CD4-positive, alpha-beta T cell (primary cell): ENCODE results near the gene GFER. TPM values are rescaled to one million over a fixed set of nuclear protein-coding genes. Genes with fewer than 3 reads are reported as not detected.

ENCODE experiments used
- ATAC-seq: fragments of 200-7000 bp; cut with Tn5 transposase; one replicate; pipeline ENCODE4 v1.10.0; 2022; ENCODE audit warnings: mild to moderate bottlenecking; ENCODE audit not compliant: poor library complexity
- CTCF ChIA-PET: fragments of 350-600 bp; sonication (Branson Sonifier 250); formaldehyde crosslinking; loops from one replicate; lab custom pipeline; 2021; ENCODE audit warnings: antibody characterized with exemption, inconsistent platforms; lab: Charles Lee
- POLR2A ChIA-PET: fragments of 350-600 bp; sonication (Branson Sonifier 250); formaldehyde crosslinking; loops from one replicate; lab custom pipeline; 2021; ENCODE audit warnings: antibody characterized with exemption, inconsistent platforms; lab: Charles Lee
- DNase-seq, 14 experiments: peaks; one replicate each; pipeline ENCODE4 v3.0.0-alpha.2; 2013 to 2020; ENCODE audit warnings: mixed read lengths in 2 of 14
- H3K27ac ChIP-seq, 2 donors: one replicate each; pipeline versions ENCODE4 v1.5.1 to v1.7.0; 2013; ENCODE audit warnings: low read length in 2 of 2, low read depth in 1 of 2, mild to moderate bottlenecking in 1 of 2
- H3K27me3 ChIP-seq, 2 experiments: 1 replicate in 1 of 2; 2 replicates in 1 of 2; pipeline versions ENCODE4 v1.6.1 to v1.7.0; 2013; ENCODE audit warnings: low read length in 2 of 2, control low read depth in 1 of 2, mild to moderate bottlenecking in 1 of 2, moderate library complexity in 1 of 2; ENCODE audit not compliant: insufficient read depth in 2 of 2, control insufficient read depth in 1 of 2
- H3K36me3 ChIP-seq: one replicate; pipeline ENCODE4 v1.6.1; 2013; ENCODE audit warnings: low read length, control low read depth; ENCODE audit not compliant: insufficient read depth
- H3K4me1 ChIP-seq: one replicate; pipeline ENCODE4 v1.6.1; 2013; ENCODE audit warnings: low read length, control low read depth; ENCODE audit not compliant: insufficient read depth
- H3K4me3 ChIP-seq: one replicate; pipeline ENCODE4 v1.5.1; 2013; ENCODE audit warnings: mild to moderate bottlenecking, low read length, moderate library complexity
- H3K9me3 ChIP-seq, 2 experiments: 1 replicate in 1 of 2; 2 replicates in 1 of 2; pipeline versions ENCODE4 v1.6.1 to v1.7.0; 2013; ENCODE audit warnings: low read length in 2 of 2, mild to moderate bottlenecking in 2 of 2, control low read depth in 1 of 2, moderate library complexity in 1 of 2; ENCODE audit not compliant: control insufficient read depth in 1 of 2, insufficient read depth in 1 of 2
- H3K27ac Mint-ChIP-seq: one replicate; pipeline ENCODE4 v1.8.0; 2020; ENCODE audit warnings: mixed read lengths
- H3K27me3 Mint-ChIP-seq: one replicate; pipeline ENCODE4 v1.8.0; 2021; ENCODE audit warnings: mixed read lengths
- H3K36me3 Mint-ChIP-seq: one replicate; pipeline ENCODE4 v1.8.0; 2021; ENCODE audit warnings: low read depth, mixed read lengths
- H3K4me1 Mint-ChIP-seq: one replicate; pipeline ENCODE4 v1.8.0; 2021; ENCODE audit warnings: low read depth, mixed read lengths
- H3K4me3 Mint-ChIP-seq: one replicate; pipeline ENCODE4 v1.8.0; 2020; ENCODE audit warnings: mild to moderate bottlenecking, mixed read lengths
- H3K9me3 Mint-ChIP-seq: one replicate; pipeline ENCODE4 v1.8.0; 2020; ENCODE audit warnings: mixed read lengths
- intact Hi-C, 2 experiments: fragments of 100-400 bp; cut with DNase I in 1 of 2; cut with micrococcal nuclease in 1 of 2; formaldehyde crosslinking; loops; one replicate each; pipeline versions ENCODE4 v1.15.1 to v1.9.0; 2023 to 2025; cut with DNase I, micrococcal nuclease
- total RNA-seq, 174 experiments: library from RNA in 2 of 174; stranded (reverse) in 2 of 174; gene quantifications; one replicate each; pipeline ENCODE4 v1.2.3 and lab custom pipeline; 2021 to 2026
- TF ChIP-seq, protein P1 (sequence below): fragments of 200-600 bp; IDR thresholded peaks from one replicate; pipeline ENCODE4 v1.8.0; 2022; ENCODE audit warnings: antibody characterized with exemption, mild to moderate bottlenecking

Gene GFER
- total RNA-seq, 2 experiments from 2014 or later: 14.5 TPM

DNA sequence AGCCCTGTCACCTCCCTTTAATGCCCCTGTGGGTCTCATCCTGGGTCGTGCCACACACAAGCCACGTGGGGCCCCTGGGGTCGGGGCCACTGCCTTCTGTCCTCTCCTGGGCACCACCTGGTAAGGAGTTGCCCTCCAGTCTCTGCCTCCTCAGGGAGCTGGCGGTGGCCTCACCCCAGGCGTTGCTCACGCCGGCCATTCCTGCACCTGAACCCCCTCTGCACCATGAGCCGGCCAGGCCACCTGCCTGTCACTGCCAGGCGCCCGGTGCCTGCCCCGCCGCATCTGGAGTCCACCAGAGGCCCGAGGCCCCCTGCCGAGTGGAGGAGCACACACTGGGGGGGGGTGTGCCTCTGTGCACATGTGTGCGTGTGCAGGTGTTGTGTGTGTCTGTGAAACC lies 53.1 kb downstream of the GFER start:
- Histone ChIP-seq H3K4me1 (peaks cover 7% of the 10 kb centered on the region), H3K27ac (no peak overlapping the region), H3K9me3 (no peaks in the 10 kb centered on the region), H3K27me3 (no peaks in the 10 kb centered on the region), H3K4me3 (no peak overlapping the region), H3K36me3 (no peaks in the 10 kb centered on the region)
- H3K4me1 Mint-ChIP-seq: no peaks in the 10 kb centered on the region
- TF ChIP-seq, protein P1, sequence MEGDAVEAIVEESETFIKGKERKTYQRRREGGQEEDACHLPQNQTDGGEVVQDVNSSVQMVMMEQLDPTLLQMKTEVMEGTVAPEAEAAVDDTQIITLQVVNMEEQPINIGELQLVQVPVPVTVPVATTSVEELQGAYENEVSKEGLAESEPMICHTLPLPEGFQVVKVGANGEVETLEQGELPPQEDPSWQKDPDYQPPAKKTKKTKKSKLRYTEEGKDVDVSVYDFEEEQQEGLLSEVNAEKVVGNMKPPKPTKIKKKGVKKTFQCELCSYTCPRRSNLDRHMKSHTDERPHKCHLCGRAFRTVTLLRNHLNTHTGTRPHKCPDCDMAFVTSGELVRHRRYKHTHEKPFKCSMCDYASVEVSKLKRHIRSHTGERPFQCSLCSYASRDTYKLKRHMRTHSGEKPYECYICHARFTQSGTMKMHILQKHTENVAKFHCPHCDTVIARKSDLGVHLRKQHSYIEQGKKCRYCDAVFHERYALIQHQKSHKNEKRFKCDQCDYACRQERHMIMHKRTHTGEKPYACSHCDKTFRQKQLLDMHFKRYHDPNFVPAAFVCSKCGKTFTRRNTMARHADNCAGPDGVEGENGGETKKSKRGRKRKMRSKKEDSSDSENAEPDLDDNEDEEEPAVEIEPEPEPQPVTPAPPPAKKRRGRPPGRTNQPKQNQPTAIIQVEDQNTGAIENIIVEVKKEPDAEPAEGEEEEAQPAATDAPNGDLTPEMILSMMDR: no peak
- H3K4me3 Mint-ChIP-seq: no peak overlapping the region
- no peak for ATAC-seq
- POLR2A ChIA-PET: no interaction called here
- H3K9me3 Mint-ChIP-seq: no peaks in the 10 kb centered on the region
- no peaks in the 10 kb centered on the region for H3K27me3 Mint-ChIP-seq
- no peak overlapping the region for H3K27ac Mint-ChIP-seq
- CTCF ChIA-PET: no interaction called here
- intact Hi-C loops: no loop called here
- no peaks in the 10 kb centered on the region for H3K36me3 Mint-ChIP-seq
- DNase-seq: no peak

Other genes starting within 250 kb of the GFER start
- gene NME3, start 212.7 kb upstream of the GFER start, total RNA-seq: 10 to 100 TPM; 46.2 to 54.2 TPM
- gene EME2, start 211.4 kb upstream of the GFER start, total RNA-seq: 10 to 100 TPM; 28.6 to 30.8 TPM
- 10 to 100 TPM; 25.5 to 26.9 TPM for gene MRPS34, start 211.1 kb upstream of the GFER start, total RNA-seq
- 10 to 100 TPM; 86.3 to 87.6 TPM for gene SPSB3, start 201.6 kb upstream of the GFER start, total RNA-seq
- 10 to 100 TPM; 36.4 to 38.1 TPM for gene NUBP2, start 201.2 kb upstream of the GFER start, total RNA-seq
- gene IGFALS, start 190.5 kb upstream of the GFER start, total RNA-seq: under 1 TPM; 0.67 to 0.80 TPM
- 10 to 100 TPM; 20.9 to 22.7 TPM for gene HAGH, start 157.4 kb upstream of the GFER start, total RNA-seq
- gene FAHD1, start 157.0 kb upstream of the GFER start, total RNA-seq: 1 to 10 TPM; 4.1 to 4.5 TPM
- gene MEIOB, start 112.0 kb upstream of the GFER start, total RNA-seq: not detected
- not detected for gene HS3ST6, start 65.8 kb upstream of the GFER start, total RNA-seq
- 1 to 10 TPM; 2.3 to 2.4 TPM for gene MSRB1, start 41.0 kb upstream of the GFER start, total RNA-seq
- gene RPL3L, start 29.5 kb upstream of the GFER start, total RNA-seq: not detected
- 10 to 100 TPM; 40.7 to 41.1 TPM for gene NDUFB10, start 24.7 kb upstream of the GFER start, total RNA-seq
- gene RPS2, start 19.4 kb upstream of the GFER start, total RNA-seq: 1,000 to 10,000 TPM; 3,604 to 3,755 TPM
- not detected for gene RNF151, start 17.3 kb upstream of the GFER start, total RNA-seq
- gene TBL3, start 12.1 kb upstream of the GFER start, total RNA-seq: 10 to 100 TPM; 12.7 to 15.5 TPM
- gene NOXO1, start 2.7 kb upstream of the GFER start, total RNA-seq: under 1 TPM; 0.56 to 0.99 TPM
- 1 to 10 TPM; 3.8 to 3.9 TPM for gene SYNGR3, start 5.8 kb downstream of the GFER start, total RNA-seq
- gene ZNF598, start 25.6 kb downstream of the GFER start, total RNA-seq: 10 to 100 TPM; 39.7 to 43.6 TPM
- gene NPW, start 35.6 kb downstream of the GFER start, total RNA-seq: under 1 TPM in 1 of 2 experiments, not detected in 1; 0.80 TPM
- gene NHERF2, start 42.7 kb downstream of the GFER start, total RNA-seq: 1 to 10 TPM; 1.9 to 2.0 TPM
- 1 to 10 TPM; 2.7 to 2.9 TPM for gene NTHL1, start 63.6 kb downstream of the GFER start, total RNA-seq
- 10 to 100 TPM; 83.0 to 85.0 TPM for gene TSC2, start 63.8 kb downstream of the GFER start, total RNA-seq
- gene PKD1, start 151.7 kb downstream of the GFER start, total RNA-seq: 10 to 100 TPM; 80.3 to 85.6 TPM
- gene RAB26, start 164.4 kb downstream of the GFER start, total RNA-seq: not detected
- gene TRAF7, start 171.6 kb downstream of the GFER start, total RNA-seq: 10 to 100 TPM; 19.9 to 24.0 TPM
- under 1 TPM in 1 of 2 experiments, not detected in 1; 0.06 TPM for gene CASKIN1, start 212.4 kb downstream of the GFER start, total RNA-seq
- 10 to 100 TPM; 22.9 to 26.4 TPM for gene MLST8, start 221.3 kb downstream of the GFER start, total RNA-seq
- 1 to 10 TPM; 4.2 to 5.0 TPM for gene BRICD5, start 226.7 kb downstream of the GFER start, total RNA-seq
- 1 to 10 TPM; 8.1 to 8.5 TPM for gene PGP, start 230.6 kb downstream of the GFER start, total RNA-seq
- 10 to 100 TPM; 31.8 to 33.8 TPM for gene E4F1, start 239.4 kb downstream of the GFER start, total RNA-seq